Tibial nerve (tissue), 4 donors: Measurements from ENCODE around the gene KAZN. TPM values are rescaled to one million over a fixed set of nuclear protein-coding genes. Genes with fewer than 3 reads are reported as not detected.

Experiments used
- DNase-seq, 2 donors: peaks; one replicate each; pipeline ENCODE4 v3.0.0-alpha.2; 2019; ENCODE audit warnings: low spot score in 2 of 2
- H3K27ac ChIP-seq, 4 donors: fragments of 200-600 bp; sonication (generic) in 3 of 4; one replicate each; pipeline ENCODE4 v1.5.1; 2017 to 2019; ENCODE audit warnings: mild to moderate bottlenecking in 1 of 4
- H3K27me3 ChIP-seq, 2 donors: fragments of 200-600 bp; sonication (generic) in 1 of 2; one replicate each; pipeline versions ENCODE4 v1.5.1 to v1.6.0; 2017 to 2019
- H3K36me3 ChIP-seq, 3 donors: fragments of 200-600 bp; sonication (generic); one replicate each; pipeline ENCODE4 v1.5.1; 2018 to 2019
- H3K4me1 ChIP-seq, 4 donors: fragments of 200-600 bp; sonication (generic) in 3 of 4; one replicate each; pipeline ENCODE4 v1.5.1; 2017 to 2019
- H3K4me3 ChIP-seq, 4 donors: fragments of 200-600 bp; sonication (generic) in 3 of 4; one replicate each; pipeline ENCODE4 v1.5.1; 2017 to 2019; ENCODE audit warnings: mild to moderate bottlenecking in 1 of 4, moderate library complexity in 1 of 4
- H3K9me3 ChIP-seq, 4 donors: fragments of 200-600 bp; sonication (generic) in 3 of 4; one replicate each; pipeline ENCODE4 v1.5.1; 2017 to 2019
- CTCF ChIP-seq, 5 experiments: fragments of 200-600 bp in 3 of 5; fragments of 450-650 bp in 2 of 5; sonication (generic) in 3 of 5; IDR thresholded peaks; one replicate each; pipeline ENCODE4 v1.5.1; 2016 to 2019; ENCODE audit warnings: antibody characterized with exemption in 5 of 5, mild to moderate bottlenecking in 3 of 5, moderate library complexity in 2 of 5
- EP300 ChIP-seq, 2 donors: sonication (generic); formaldehyde crosslinking; IDR thresholded peaks; one replicate each; pipeline ENCODE4 v1.6.1; 2017; ENCODE audit warnings: antibody characterized with exemption in 2 of 2, mild to moderate bottlenecking in 1 of 2
- POLR2A ChIP-seq, 2 donors: fragments of 450-650 bp; IDR thresholded peaks; one replicate each; pipeline ENCODE4 v1.6.1; 2017; ENCODE audit warnings: antibody characterized with exemption in 2 of 2, mild to moderate bottlenecking in 2 of 2, moderate library complexity in 2 of 2
- WGBS, 2 donors: methylation state at CpG; one replicate each; pipeline ENCODE4 v1.1.5; 2018; 5-methylcytosine and 5-hydroxymethylcytosine counted together
- total RNA-seq, 4 donors: library from RNA; depleted of rRNA; stranded (reverse); fragments of >200 nt; gene quantifications; one replicate each; pipeline ENCODE4 v1.1.0, GENCODE V29; 2016

KAZN gene
- total RNA-seq, 4 donors from 2014 or later = 16.0 to 29.2 (median 22.2) TPM

GRCh38 chr1:14919289-14919688 lies 320.8 kb downstream of the KAZN start:
- no peak for DNase-seq
- no peaks in the 10 kb centered on the region for H3K9me3 ChIP-seq
- H3K4me1 ChIP-seq = peaks cover 0 to 3% (median 0%) of the 10 kb centered on the region in 4 donors
- H3K27ac ChIP-seq = no peak overlapping the region
- no peak overlapping the region for H3K4me3 ChIP-seq
- no peaks in the 10 kb centered on the region for H3K36me3 ChIP-seq
- no peaks in the 10 kb centered on the region for H3K27me3 ChIP-seq
- TF ChIP-seq EP300 (IDR thresholded peaks at IDR 0.05) (no peak), POLR2A (IDR thresholded peaks at IDR 0.05) (no peak), CTCF (IDR thresholded peaks at IDR 0.05) (no peak)
- 87 to 92% methylated on average over 10 of the region's 10 CpGs for WGBS, 2 donors

- TF ChIP-seq EP300 (IDR thresholded peaks at IDR 0.05) (no peak), CTCF (IDR thresholded peaks at IDR 0.05) (no peak), POLR2A (IDR thresholded peaks at IDR 0.05) (no peak)
- no peak for DNase-seq
- Histone ChIP-seq H3K27me3 (no peaks in the 10 kb centered on the region), H3K4me1 (peaks cover 0 to 6% (median 2%) of the 10 kb centered on the region in 4 donors), H3K4me3 (no peak overlapping the region), H3K9me3 (no peaks in the 10 kb centered on the region), H3K27ac (no peak overlapping the region), H3K36me3 (no peaks in the 10 kb centered on the region)
- 60 to 69% methylated on average over 5 of the region's 5 CpGs for WGBS, 2 donors
These were observed 321.3 kb downstream of the KAZN start for GRCh38 chr1:14919751-14920150.

- Histone ChIP-seq H3K27me3 (peaks cover 0 to 11% of the 10 kb centered on the region in 2 donors), H3K27ac (no peak overlapping the region), H3K36me3 (no peaks in the 10 kb centered on the region), H3K9me3 (no peaks in the 10 kb centered on the region), H3K4me3 (no peak overlapping the region), H3K4me1 (peaks cover 0 to 18% (median 8%) of the 10 kb centered on the region in 4 donors)
- WGBS, 2 donors = 51 to 58% methylated on average over 7 of the region's 7 CpGs
- DNase-seq = no peak
- TF ChIP-seq CTCF (IDR thresholded peaks at IDR 0.05) = no peak
- no peak for TF ChIP-seq POLR2A (IDR thresholded peaks at IDR 0.05)
- no peak for TF ChIP-seq EP300 (IDR thresholded peaks at IDR 0.05)
These were observed 322.6 kb downstream of the KAZN start for GRCh38 chr1:14921057-14921456.

- Histone ChIP-seq H3K27me3 (peaks cover 0 to 12% of the 10 kb centered on the region in 2 donors), H3K4me3 (peak overlapping the region in 1 of 4 donors; percentile 56), H3K9me3 (no peaks in the 10 kb centered on the region), H3K27ac (peak overlapping the region in 3 of 4 donors; percentile 26 to 73 (median 66)), H3K4me1 (peaks cover 0 to 18% (median 8%) of the 10 kb centered on the region in 4 donors), H3K36me3 (no peaks in the 10 kb centered on the region)
- TF ChIP-seq CTCF (IDR thresholded peaks at IDR 0.05) (no peak), POLR2A (IDR thresholded peaks at IDR 0.05) (no peak), EP300 (IDR thresholded peaks at IDR 0.05) (no peak)
- DNase-seq = no peak
- 65 to 80% methylated on average over 8 to 11 of the region's 11 CpGs for WGBS, 2 donors
These were observed 324.6 kb downstream of the KAZN start for GRCh38 chr1:14922942-14923726.

GRCh38 chr1:14923727-14924452 lies 325.4 kb downstream of the KAZN start:
- 0 to 6% methylated on average over 4 to 50 of the region's 101 CpGs for WGBS, 2 donors
- H3K4me3 ChIP-seq = peak overlapping the region in 2 of 4 donors; percentile 28 to 56

More at GRCh38 chr1:14923727-14924452, 325.4 kb downstream of the KAZN start:
- Histone ChIP-seq H3K4me1 (peaks cover 0 to 18% (median 8%) of the 10 kb centered on the region in 4 donors), H3K27ac (peak overlapping the region in 3 of 4 donors; percentile 26 to 73 (median 66)), H3K27me3 (peaks cover 0 to 12% of the 10 kb centered on the region in 2 donors), H3K36me3 (no peaks in the 10 kb centered on the region), H3K9me3 (no peaks in the 10 kb centered on the region)
- peak in 1 of 2 donors; percentile 30 for DNase-seq
- TF ChIP-seq CTCF (IDR thresholded peaks at IDR 0.05) (no peak), POLR2A (IDR thresholded peaks at IDR 0.05) (peak in 1 of 2 donors; percentile 31)
